Mucosa of stomach (tissue), 1 donor: Measurements from ENCODE around the gene VPS4B.

Experiments
- H3K27me3 ChIP-seq: one replicate; pipeline ENCODE4 v1.7.0; 2013; ENCODE audit warnings: mild to moderate bottlenecking, low read length; ENCODE audit not compliant: control insufficient read depth, insufficient read depth
- H3K36me3 ChIP-seq: one replicate; pipeline ENCODE4 v1.7.0; 2013; ENCODE audit warnings: low read length; ENCODE audit not compliant: control insufficient read depth, insufficient read depth
- H3K4me1 ChIP-seq: one replicate; pipeline ENCODE4 v1.7.0; 2013; ENCODE audit warnings: mild to moderate bottlenecking, low read length; ENCODE audit not compliant: control insufficient read depth, insufficient read depth
- H3K4me3 ChIP-seq: one replicate; pipeline ENCODE4 v1.7.0; 2013; ENCODE audit warnings: low read length
- H3K9ac ChIP-seq: one replicate; pipeline ENCODE4 v1.7.0; 2013; ENCODE audit warnings: mild to moderate bottlenecking, low read length, moderate library complexity
- H3K9me3 ChIP-seq: one replicate; pipeline ENCODE4 v1.7.0; 2013; ENCODE audit warnings: mild to moderate bottlenecking, low read length, moderate library complexity; ENCODE audit not compliant: control insufficient read depth
- donor health status: Pancreatic carcinoma.

The VPS4B gene

DNA sequence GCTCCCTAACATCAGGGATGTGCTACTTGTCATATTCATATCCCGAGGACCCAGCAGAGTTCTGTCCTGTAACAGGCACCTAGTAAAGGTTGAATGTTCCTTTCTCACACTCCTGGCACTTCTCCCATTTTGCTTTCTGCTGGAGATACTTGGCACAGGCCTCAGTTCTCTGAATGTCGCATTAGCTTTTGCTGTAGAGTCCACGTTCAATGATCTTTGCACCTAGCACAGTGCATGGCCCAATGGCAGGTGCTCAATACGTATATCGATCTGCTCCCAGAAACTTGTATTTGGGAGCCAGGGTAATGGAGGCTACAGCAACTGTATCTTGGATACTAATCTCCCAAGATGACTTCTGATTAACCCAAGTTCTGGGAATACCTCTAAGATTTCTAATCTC lies 24.8 kb upstream of the VPS4B start:
- H3K36me3 ChIP-seq = no peaks in the 10 kb centered on the region
- peaks cover 20% of the 10 kb centered on the region for H3K4me1 ChIP-seq
- H3K9me3 ChIP-seq = no peaks in the 10 kb centered on the region
- H3K27me3 ChIP-seq = no peaks in the 10 kb centered on the region
- H3K4me3 ChIP-seq = no peak overlapping the region
- no peak overlapping the region for H3K9ac ChIP-seq

GRCh38 chr18:63446266-63446665 lies 24.0 kb upstream of the VPS4B start:
- Histone ChIP-seq H3K9me3 (no peaks in the 10 kb centered on the region), H3K4me1 (peaks cover 12% of the 10 kb centered on the region), H3K36me3 (no peaks in the 10 kb centered on the region), H3K9ac (no peak overlapping the region), H3K4me3 (no peak overlapping the region), H3K27me3 (no peaks in the 10 kb centered on the region)

- Histone ChIP-seq H3K36me3 (no peaks in the 10 kb centered on the region), H3K27me3 (no peaks in the 10 kb centered on the region), H3K4me1 (peaks cover 8% of the 10 kb centered on the region), H3K9me3 (no peaks in the 10 kb centered on the region), H3K4me3 (no peak overlapping the region), H3K9ac (no peak overlapping the region)
These were observed 22.8 kb upstream of the VPS4B start for GRCh38 chr18:63445037-63445436.

GRCh38 chr18:63444580-63444979 lies 22.3 kb upstream of the VPS4B start:
- H3K4me1 ChIP-seq = peaks cover 8% of the 10 kb centered on the region
- no peaks in the 10 kb centered on the region for H3K36me3 ChIP-seq
- H3K9me3 ChIP-seq = no peaks in the 10 kb centered on the region
- H3K4me3 ChIP-seq = no peak overlapping the region
- no peaks in the 10 kb centered on the region for H3K27me3 ChIP-seq
- no peak overlapping the region for H3K9ac ChIP-seq

DNA sequence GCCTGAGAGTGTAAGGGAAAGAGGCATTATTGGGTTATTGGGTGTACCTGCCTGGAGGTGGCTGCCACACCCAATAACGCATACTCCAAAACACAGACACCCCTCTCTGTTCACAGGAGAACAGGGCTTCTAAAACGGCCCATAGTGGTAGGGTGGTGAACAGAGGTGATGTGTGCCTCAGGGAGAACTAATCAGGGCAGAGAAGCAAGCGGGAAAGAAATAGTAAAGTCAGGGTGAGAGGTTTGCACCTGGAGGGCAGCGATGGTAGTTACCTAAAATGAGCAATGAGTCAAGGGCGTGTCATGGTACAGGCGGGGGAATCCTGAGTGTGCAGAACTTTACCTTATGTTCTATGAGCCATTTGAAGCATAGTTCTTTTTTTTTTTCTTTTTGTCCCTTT lies 21.6 kb upstream of the VPS4B start:
- H3K27me3 ChIP-seq = no peaks in the 10 kb centered on the region
- H3K4me1 ChIP-seq = peaks cover 8% of the 10 kb centered on the region
- no peaks in the 10 kb centered on the region for H3K36me3 ChIP-seq
- H3K4me3 ChIP-seq = no peak overlapping the region
- no peaks in the 10 kb centered on the region for H3K9me3 ChIP-seq
- H3K9ac ChIP-seq = no peak overlapping the region

- Histone ChIP-seq H3K4me1 (no peaks in the 10 kb centered on the region), H3K9me3 (no peaks in the 10 kb centered on the region), H3K9ac (no peak overlapping the region), H3K27me3 (no peaks in the 10 kb centered on the region), H3K4me3 (no peak overlapping the region), H3K36me3 (no peaks in the 10 kb centered on the region)
These were observed 18.6 kb upstream of the VPS4B start for GRCh38 chr18:63440881-63441280.

GRCh38 chr18:63440219-63440618 lies 17.9 kb upstream of the VPS4B start:
- Histone ChIP-seq H3K9me3 (no peaks in the 10 kb centered on the region), H3K4me1 (no peaks in the 10 kb centered on the region), H3K36me3 (no peaks in the 10 kb centered on the region), H3K27me3 (no peaks in the 10 kb centered on the region), H3K9ac (no peak overlapping the region), H3K4me3 (no peak overlapping the region)

DNA sequence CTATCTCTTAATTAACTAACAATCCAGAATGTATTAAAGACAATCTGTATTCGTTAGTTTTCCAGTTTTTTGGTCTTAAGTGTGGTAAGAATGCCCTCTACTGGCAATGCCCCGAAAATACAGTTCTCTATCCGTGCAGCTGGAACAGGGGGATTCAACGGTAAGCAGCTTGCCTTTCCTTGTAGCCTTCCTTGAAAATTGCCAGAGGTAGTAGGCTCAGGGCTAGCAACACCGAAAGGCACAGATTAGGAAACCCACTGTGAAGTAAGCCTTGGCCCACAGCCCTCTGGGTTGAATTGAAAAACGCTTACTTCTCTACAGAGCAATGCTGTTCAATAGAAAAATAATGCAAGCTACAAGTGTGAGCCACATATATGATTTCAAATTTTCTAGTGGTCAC lies 17.1 kb upstream of the VPS4B start:
- no peaks in the 10 kb centered on the region for H3K9me3 ChIP-seq
- no peaks in the 10 kb centered on the region for H3K36me3 ChIP-seq
- H3K9ac ChIP-seq = no peak overlapping the region
- H3K4me1 ChIP-seq = no peaks in the 10 kb centered on the region
- H3K27me3 ChIP-seq = no peaks in the 10 kb centered on the region
- no peak overlapping the region for H3K4me3 ChIP-seq

DNA sequence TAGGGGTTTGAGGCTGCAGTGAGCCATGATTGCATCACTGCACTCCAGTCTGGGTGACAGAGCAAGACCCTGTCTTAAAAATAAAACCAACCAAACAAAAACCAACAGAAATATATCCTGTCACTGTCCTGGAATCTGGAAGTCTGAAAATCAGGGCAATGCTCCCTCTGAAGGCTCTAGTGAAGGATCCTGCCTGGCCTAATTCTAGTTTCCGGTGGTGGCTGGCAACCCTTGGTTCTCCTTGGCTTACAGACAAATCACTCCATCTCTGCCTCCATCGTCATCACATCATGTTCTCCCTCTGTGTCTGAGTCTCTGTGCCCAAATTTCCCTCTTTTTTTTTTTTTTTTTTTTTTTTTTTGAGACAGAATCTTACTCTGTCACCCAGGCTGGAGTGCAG lies 15.9 kb upstream of the VPS4B start:
- H3K9ac ChIP-seq = no peak overlapping the region
- H3K9me3 ChIP-seq = no peaks in the 10 kb centered on the region
- H3K27me3 ChIP-seq = no peaks in the 10 kb centered on the region
- H3K4me1 ChIP-seq = no peaks in the 10 kb centered on the region
- no peaks in the 10 kb centered on the region for H3K36me3 ChIP-seq
- no peak overlapping the region for H3K4me3 ChIP-seq

DNA sequence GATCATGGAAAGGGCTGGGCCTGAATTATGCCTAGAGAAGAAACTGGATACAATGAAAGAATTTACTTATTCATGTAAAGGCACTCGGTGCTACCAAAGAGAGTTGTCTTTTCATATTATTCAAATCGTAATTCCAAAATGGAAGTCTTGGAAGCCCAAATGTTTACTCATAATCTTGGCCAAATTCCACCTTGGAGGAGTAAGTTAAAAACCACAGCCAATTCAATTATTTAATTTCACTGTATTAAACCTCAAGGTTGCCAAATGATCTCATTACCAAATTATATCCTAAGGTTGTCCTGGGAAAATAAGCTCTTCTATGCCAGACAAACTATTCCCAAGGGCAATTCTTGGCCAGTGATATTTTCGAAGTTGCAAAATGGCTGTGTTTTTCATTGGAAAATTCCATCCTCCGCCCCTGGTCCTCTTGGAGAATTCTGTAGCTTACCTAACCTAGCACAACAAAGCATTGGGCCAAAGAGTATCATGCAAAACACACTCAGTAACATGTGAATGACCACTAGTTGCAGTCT lies 11.1 kb upstream of the VPS4B start:
- H3K4me3 ChIP-seq = no peak overlapping the region
- no peaks in the 10 kb centered on the region for H3K36me3 ChIP-seq
- no peaks in the 10 kb centered on the region for H3K27me3 ChIP-seq
- no peaks in the 10 kb centered on the region for H3K9me3 ChIP-seq
- no peak overlapping the region for H3K9ac ChIP-seq
- no peaks in the 10 kb centered on the region for H3K4me1 ChIP-seq

DNA sequence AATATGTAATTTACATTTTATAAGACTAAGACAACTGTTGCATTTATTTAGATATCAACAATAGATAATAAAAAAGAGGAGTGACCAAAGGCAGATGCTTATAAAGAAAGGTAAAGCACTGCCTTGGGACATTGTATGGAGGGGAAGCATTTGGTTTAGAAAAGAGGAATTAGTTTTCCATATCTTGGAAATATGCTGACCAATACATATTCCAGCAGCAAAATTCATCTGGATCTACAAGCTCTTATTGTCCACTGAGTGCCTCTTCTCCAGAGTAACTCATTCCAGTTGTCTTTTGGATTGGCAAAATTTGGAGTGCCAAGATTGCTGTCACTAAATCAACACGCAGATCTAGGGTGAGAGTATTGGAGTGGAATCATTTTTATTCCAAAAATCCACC lies 8.9 kb upstream of the VPS4B start:
- no peak overlapping the region for H3K4me3 ChIP-seq
- no peak overlapping the region for H3K9ac ChIP-seq
- no peaks in the 10 kb centered on the region for H3K36me3 ChIP-seq
- no peaks in the 10 kb centered on the region for H3K4me1 ChIP-seq
- no peaks in the 10 kb centered on the region for H3K9me3 ChIP-seq
- no peaks in the 10 kb centered on the region for H3K27me3 ChIP-seq

DNA sequence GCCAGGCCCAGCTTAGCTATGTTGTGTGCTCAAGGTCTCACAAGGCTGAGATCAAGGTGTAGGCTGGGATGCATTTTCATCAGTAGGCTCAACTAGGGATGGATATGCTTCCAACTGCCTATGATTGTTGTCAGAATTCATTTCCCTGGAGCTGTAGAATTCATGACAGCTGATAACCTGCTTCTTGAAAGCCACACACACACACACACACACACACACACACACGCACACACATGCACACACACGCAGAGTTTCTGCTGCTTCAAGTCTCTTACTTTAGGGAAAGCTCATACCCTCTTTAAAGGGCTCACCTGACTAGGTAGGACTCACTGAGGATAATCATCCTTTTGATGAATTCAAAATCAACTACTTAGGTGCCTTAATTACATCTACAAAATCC lies 8.2 kb upstream of the VPS4B start:
- no peaks in the 10 kb centered on the region for H3K9me3 ChIP-seq
- no peaks in the 10 kb centered on the region for H3K36me3 ChIP-seq
- H3K4me3 ChIP-seq = no peak overlapping the region
- H3K4me1 ChIP-seq = no peaks in the 10 kb centered on the region
- H3K27me3 ChIP-seq = no peaks in the 10 kb centered on the region
- no peak overlapping the region for H3K9ac ChIP-seq

GRCh38 chr18:63427558-63427957 lies 5.3 kb upstream of the VPS4B start:
- Histone ChIP-seq H3K27me3 (no peaks in the 10 kb centered on the region), H3K36me3 (no peaks in the 10 kb centered on the region), H3K9me3 (no peaks in the 10 kb centered on the region), H3K9ac (no peak overlapping the region), H3K4me3 (no peak overlapping the region), H3K4me1 (no peaks in the 10 kb centered on the region)
